HT1080 (cell line): ENCODE results near the gene THOC5. TPM values are rescaled to one million over a fixed set of nuclear protein-coding genes. Genes with fewer than 3 reads are reported as not detected.

ENCODE experiments used
- DNase-seq: peaks from one replicate; pipeline ENCODE4 v3.0.0-alpha.2; 2015; ENCODE audit warnings: low read depth
- total RNA-seq: library from RNA; depleted of rRNA; stranded (reverse); fragments of >200 nt; shearing (Covaris generic); gene quantifications from 2 replicates; pipeline ENCODE4 v1.2.3, GENCODE V29; 2014; rRNA removed

THOC5 gene
- total RNA-seq, 1 experiment from 2014 or later = 105 TPM

DNA sequence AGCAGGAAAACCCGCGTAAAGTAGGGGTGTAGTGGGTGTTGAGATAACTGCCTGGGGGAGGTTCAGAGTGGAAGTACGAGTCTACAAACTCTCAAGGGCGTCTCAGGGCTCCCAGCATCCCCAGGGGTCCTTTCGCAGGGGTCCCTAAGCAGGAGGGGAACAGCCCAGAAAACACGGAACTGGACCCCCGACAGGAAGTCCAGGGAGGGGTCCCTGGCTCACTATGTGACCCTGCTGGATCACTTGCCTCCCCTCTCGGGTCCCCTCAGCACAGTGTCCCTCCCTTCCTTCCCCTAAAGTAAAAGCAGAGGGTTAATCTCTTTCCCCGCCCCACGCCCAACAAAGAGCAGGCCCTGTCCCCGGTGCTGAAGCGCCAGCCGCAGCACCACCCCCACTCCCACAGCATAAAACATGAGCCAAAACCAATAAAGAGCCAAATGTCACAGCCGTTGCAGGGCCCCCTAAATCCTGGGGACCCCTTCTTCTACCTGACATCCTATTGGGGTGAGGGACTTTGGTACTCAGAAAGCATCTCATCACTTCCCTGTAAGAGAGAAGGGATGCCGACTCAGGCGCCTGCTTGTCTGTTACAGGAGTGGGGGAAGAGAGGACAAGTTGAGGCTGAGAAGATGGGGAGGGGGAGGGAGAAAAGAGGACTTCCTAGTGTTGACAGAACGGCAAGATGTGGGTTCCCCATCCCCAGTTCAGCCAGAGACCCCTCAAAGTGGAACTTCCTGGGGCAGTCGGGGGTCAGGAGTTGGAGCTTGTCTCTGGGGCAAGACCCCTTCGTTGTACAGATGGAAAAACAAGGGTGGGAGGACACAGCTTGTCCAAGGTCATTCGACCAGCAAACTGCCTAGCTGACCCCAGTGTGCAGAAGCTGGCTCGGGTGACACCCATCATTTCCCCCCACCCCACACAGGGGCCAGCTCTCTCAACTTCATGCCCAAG is 75.0 kb downstream of the THOC5 start:
- DNase-seq = no peak

DNA sequence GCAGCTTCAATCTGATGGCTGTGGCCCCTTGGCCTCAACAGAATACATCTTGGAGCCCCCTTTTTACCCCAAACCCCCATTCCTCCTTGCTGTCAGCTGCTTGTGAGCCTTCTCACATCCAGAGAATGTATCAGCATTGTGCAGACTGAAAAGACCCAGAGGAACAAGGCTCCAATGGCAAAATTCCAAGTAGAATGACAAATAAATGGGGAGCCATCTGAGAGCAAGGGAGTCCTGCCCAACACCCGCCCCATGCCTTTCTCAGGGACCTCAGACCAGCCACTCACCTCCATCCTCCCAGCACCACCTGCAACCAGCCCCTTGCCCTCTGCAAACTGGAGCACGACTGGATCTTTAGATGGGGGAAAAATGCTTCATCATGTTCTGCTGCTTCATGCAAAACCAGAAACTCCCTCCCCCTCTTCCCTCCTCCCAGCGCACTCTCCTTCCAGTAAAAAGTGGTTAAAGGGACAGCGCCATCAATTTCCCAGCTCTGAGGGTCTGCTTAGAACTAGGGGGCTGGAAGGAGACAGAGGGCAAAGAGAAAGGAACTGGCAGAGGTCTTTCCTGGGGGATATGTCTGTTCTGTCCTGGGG is 75.7 kb downstream of the THOC5 start:
- DNase-seq = no peak

- no peak for DNase-seq
Measured at GRCh38 chr22:29476116-29476515, 77.4 kb downstream of the THOC5 start.

DNA sequence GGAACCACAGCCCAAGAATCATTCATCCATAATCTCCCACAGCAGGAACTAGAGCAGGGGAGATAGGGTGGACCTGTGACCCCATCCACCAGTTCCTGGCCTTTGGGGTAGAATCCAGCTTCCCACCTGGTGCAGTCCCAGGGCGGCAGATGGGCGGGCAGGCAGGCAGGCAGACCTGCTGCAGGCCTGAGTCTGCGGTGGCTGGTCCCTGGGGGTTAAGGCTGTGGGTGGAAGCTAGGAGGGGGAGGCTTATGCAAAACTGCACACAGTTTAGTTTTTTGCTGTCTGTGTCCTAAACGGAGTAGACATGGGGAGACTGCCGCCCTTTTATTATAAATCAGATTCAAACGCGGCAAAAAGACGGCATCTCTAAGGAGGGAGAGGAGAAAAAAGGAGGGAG is 78.0 kb downstream of the THOC5 start:
- no peak for DNase-seq

GRCh38 chr22:29473001-29473400 is 80.6 kb downstream of the THOC5 start:
- DNase-seq = no peak

- peak; percentile 47 for DNase-seq
Measured at GRCh38 chr22:29470159-29470855, 83.2 kb downstream of the THOC5 start.

DNA sequence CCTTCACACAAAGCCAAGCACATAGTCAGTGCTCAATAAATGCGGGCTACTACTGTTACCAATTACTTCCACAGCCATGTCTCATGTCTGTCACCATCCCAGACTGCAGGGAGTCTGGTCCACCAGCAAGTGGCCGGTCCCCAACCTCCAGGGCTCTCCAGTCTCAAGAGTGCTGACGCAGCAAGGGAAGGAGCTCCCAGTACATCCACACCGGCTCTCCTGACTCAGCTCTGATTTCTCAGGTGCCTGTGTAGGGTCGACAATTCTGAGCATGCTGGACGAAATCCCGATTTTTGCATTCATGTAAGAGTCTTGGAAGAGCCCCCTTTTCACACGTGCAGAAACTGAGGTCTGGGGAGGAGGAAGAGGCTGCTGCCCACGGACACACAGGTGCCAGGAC is 83.8 kb downstream of the THOC5 start:
- no peak for DNase-seq

DNA sequence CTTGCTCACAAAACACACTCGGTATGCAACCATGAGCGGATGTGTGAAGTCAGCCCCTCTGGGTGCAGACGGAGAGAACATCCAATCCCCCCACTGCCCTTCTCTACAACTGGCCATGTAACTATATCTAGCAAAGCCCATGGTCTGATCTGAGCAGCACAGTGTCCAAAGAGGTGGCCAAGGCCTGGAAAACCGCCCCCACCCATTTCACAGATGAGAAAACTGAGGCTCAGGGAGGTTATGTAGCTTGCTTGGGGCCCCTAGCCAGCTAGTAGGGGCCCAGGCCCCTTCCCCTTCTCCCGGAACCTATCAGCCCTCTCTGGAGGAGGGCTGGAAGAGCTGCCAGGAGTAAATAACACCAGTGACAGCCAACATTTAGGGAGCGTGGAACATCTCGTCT is 89.0 kb downstream of the THOC5 start:
- DNase-seq = no peak

DNA sequence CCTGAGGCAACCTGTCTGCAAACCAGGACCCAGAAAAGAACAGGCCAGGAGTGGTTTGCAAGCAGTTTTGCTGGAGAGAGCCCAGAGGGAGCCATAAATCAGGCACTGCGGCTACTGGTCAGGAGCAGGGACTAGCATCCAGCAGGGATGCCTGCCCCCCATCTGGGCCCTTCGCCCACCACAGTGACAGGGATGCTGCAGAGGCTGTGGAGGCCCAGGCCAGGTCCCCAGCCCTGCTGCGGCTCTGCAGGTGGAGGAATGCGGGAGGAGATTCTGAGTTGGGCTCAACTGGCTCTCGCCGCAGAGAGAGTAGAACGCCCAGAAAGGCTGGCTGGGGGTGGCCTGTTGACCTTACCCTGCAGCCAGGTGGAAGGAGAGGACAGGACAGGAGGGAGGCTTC is 89.9 kb downstream of the THOC5 start:
- no peak for DNase-seq

- no peak for DNase-seq
Measured at GRCh38 chr22:29461263-29461662, 92.3 kb downstream of the THOC5 start.

GRCh38 chr22:29459773-29460172 is 93.8 kb downstream of the THOC5 start:
- no peak for DNase-seq

DNA sequence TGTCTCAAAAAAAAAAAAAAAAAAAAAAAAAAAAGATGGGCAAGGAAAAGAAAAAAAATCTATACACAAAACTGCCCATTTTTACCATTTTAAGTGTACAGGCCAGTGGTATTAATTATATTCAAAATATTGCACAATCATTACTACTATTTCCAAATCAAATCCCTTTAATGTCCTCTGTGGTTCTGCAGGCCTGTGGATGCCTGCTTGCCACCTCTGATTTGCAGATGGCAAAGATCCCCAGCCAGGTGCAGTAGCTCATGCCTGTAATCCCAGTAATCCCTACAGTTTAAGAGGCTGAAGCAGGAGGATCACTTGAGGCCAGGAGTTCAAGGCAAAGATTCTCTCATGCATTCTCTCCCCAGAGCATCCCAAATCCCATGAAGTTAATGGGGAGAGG is 95.0 kb downstream of the THOC5 start:
- no peak for DNase-seq

GRCh38 chr22:29457730-29458129 is 95.8 kb downstream of the THOC5 start:
- DNase-seq = peak; percentile 55

DNA sequence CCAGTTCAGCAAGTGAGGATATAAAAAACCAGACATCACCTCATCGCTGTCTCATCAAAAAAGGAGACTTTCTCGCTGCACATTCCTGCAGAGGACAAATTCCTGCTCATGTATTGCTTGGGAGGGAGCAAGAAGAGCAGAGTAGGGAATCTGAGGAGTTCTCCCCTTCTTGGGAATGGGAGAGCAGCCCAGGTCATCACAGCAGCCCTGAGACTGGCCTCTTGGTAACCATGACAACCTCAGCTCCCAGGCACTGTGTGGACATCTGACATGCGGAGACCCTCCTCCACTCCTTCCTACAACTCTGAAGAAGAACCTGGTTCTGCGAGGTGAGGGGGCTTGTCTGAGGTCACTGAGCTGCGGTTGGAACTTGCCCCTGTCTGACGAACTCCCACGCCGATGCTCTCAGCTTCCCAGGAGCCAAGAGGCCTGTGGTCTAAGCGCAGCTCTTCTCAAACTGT is 97.3 kb downstream of the THOC5 start:
- DNase-seq = no peak

Other genes with a start within 250 kb of the THOC5 start
- gene GAS2L1, start 247.1 kb downstream of the THOC5 start, total RNA-seq = 52.7 and 57.5 TPM in 2 replicates
- 1.5 and 3.6 TPM in 2 replicates for gene RASL10A, start 238.1 kb downstream of the THOC5 start, total RNA-seq
- 88.1 and 116 TPM in 2 replicates for gene AP1B1, start 165.2 kb downstream of the THOC5 start, total RNA-seq
- not detected in 2 replicates for gene RFPL1, start 115.2 kb downstream of the THOC5 start, total RNA-seq
- not detected in 2 replicates for gene NEFH, start 73.5 kb downstream of the THOC5 start, total RNA-seq
- gene NIPSNAP1, start 27.4 kb upstream of the THOC5 start, total RNA-seq = 60.1 and 66.1 TPM in 2 replicates
- 187 and 209 TPM in 2 replicates for gene NF2, start 49.9 kb upstream of the THOC5 start, total RNA-seq
- 0.07 and 0.21 TPM in 2 replicates for gene CABP7, start 166.2 kb upstream of the THOC5 start, total RNA-seq
- gene ZMAT5, start 213.2 kb upstream of the THOC5 start, total RNA-seq = 18.0 TPM in 2 replicates
- 163 and 177 TPM in 2 replicates for gene UQCR10, start 213.6 kb upstream of the THOC5 start, total RNA-seq